Measurements from ENCODE around the gene CCDC190. TPM values are rescaled to one million over a fixed set of nuclear protein-coding genes. Genes with fewer than 3 reads are reported as not detected.

CCDC190 gene
- 1 to 10 TPM; 1.5 to 5.8 TPM for polyA plus RNA-seq

GRCh38 chr1:162861101-162861500 is at the start of gene CCDC190:
Gene CCDC190 (minus strand): TSS chr1:162861175. CDS start chr1:162859646, 1,529 bp downstream.
- H3K4me1 ChIP-seq (ENCODE audit: control insufficient read depth in 2 of 2, insufficient read depth in 2 of 2, low read length in 1 of 2): no peaks in the 10 kb centered on the region
- no peak within 1 kb of the TSS for H3K4me3 ChIP-seq (ENCODE audit: low read depth in 1 of 2, low read length in 2 of 2)
- H3K9me3 ChIP-seq (ENCODE audit: control insufficient read depth in 2 of 2, insufficient read depth in 1 of 2, low read depth in 1 of 2, low read length in 1 of 2): no peaks in the 10 kb centered on the region
- no peak within 1 kb of the TSS for H3K27ac ChIP-seq (ENCODE audit: low read depth in 2 of 2, low read length in 1 of 2)
- no peaks in the 10 kb centered on the region for H3K27me3 ChIP-seq (ENCODE audit: control insufficient read depth in 1 of 2, insufficient read depth in 2 of 2, low read length in 2 of 2)
- H3K36me3 ChIP-seq (ENCODE audit: control insufficient read depth in 2 of 2, insufficient read depth in 2 of 2, low read length in 1 of 2): no peaks in the 10 kb centered on the region
- 64 to 65% methylated on average over 4 of the region's 4 CpGs for WGBS, 2 donors

- H3K4me1 ChIP-seq (ENCODE audit: control insufficient read depth in 2 of 2, insufficient read depth in 2 of 2, low read length in 1 of 2): peaks cover 0 to under 1% of the 10 kb centered on the region in 2 donors
- no peaks in the 10 kb centered on the region for H3K27me3 ChIP-seq (ENCODE audit: control insufficient read depth in 1 of 2, insufficient read depth in 2 of 2, low read length in 2 of 2)
- H3K36me3 ChIP-seq (ENCODE audit: control insufficient read depth in 2 of 2, insufficient read depth in 2 of 2, low read length in 1 of 2): no peaks in the 10 kb centered on the region
- H3K27ac ChIP-seq (ENCODE audit: low read depth in 2 of 2, low read length in 1 of 2): no peak overlapping the region
- H3K9me3 ChIP-seq (ENCODE audit: control insufficient read depth in 2 of 2, insufficient read depth in 1 of 2, low read depth in 1 of 2, low read length in 1 of 2): no peaks in the 10 kb centered on the region
- 87 to 90% methylated on average over 2 of the region's 2 CpGs for WGBS, 2 donors
- no peak overlapping the region for H3K4me3 ChIP-seq (ENCODE audit: low read depth in 1 of 2, low read length in 2 of 2)
These were observed 49.2 kb upstream of the CCDC190 start for GRCh38 chr1:162910161-162910560.

GRCh38 chr1:162908780-162909179 is 47.8 kb upstream of the CCDC190 start:
- Histone ChIP-seq H3K36me3 (ENCODE audit: control insufficient read depth in 2 of 2, insufficient read depth in 2 of 2, low read length in 1 of 2) (no peaks in the 10 kb centered on the region), H3K4me1 (ENCODE audit: control insufficient read depth in 2 of 2, insufficient read depth in 2 of 2, low read length in 1 of 2) (peaks cover 0 to 4% of the 10 kb centered on the region in 2 donors), H3K27ac (ENCODE audit: low read depth in 2 of 2, low read length in 1 of 2) (no peak overlapping the region), H3K27me3 (ENCODE audit: control insufficient read depth in 1 of 2, insufficient read depth in 2 of 2, low read length in 2 of 2) (no peaks in the 10 kb centered on the region), H3K4me3 (ENCODE audit: low read depth in 1 of 2, low read length in 2 of 2) (no peak overlapping the region), H3K9me3 (ENCODE audit: control insufficient read depth in 2 of 2, insufficient read depth in 1 of 2, low read depth in 1 of 2, low read length in 1 of 2) (no peaks in the 10 kb centered on the region)
- WGBS, 2 donors: 47 to 48% methylated on average over 2 of the region's 2 CpGs

- H3K27ac ChIP-seq (ENCODE audit: low read depth in 2 of 2, low read length in 1 of 2): no peak overlapping the region
- H3K4me3 ChIP-seq (ENCODE audit: low read depth in 1 of 2, low read length in 2 of 2): no peak overlapping the region
- 64 to 68% methylated on average over 2 of the region's 2 CpGs for WGBS, 2 donors
- peaks cover 0 to 4% of the 10 kb centered on the region in 2 donors for H3K4me1 ChIP-seq (ENCODE audit: control insufficient read depth in 2 of 2, insufficient read depth in 2 of 2, low read length in 1 of 2)
- no peaks in the 10 kb centered on the region for H3K9me3 ChIP-seq (ENCODE audit: control insufficient read depth in 2 of 2, insufficient read depth in 1 of 2, low read depth in 1 of 2, low read length in 1 of 2)
- no peaks in the 10 kb centered on the region for H3K36me3 ChIP-seq (ENCODE audit: control insufficient read depth in 2 of 2, insufficient read depth in 2 of 2, low read length in 1 of 2)
- H3K27me3 ChIP-seq (ENCODE audit: control insufficient read depth in 1 of 2, insufficient read depth in 2 of 2, low read length in 2 of 2): no peaks in the 10 kb centered on the region
These were observed 47.3 kb upstream of the CCDC190 start for GRCh38 chr1:162908236-162908635.

- H3K9me3 ChIP-seq (ENCODE audit: control insufficient read depth in 2 of 2, insufficient read depth in 1 of 2, low read depth in 1 of 2, low read length in 1 of 2): no peaks in the 10 kb centered on the region
- H3K4me3 ChIP-seq (ENCODE audit: low read depth in 1 of 2, low read length in 2 of 2): no peak overlapping the region
- H3K4me1 ChIP-seq (ENCODE audit: control insufficient read depth in 2 of 2, insufficient read depth in 2 of 2, low read length in 1 of 2): peaks cover 0 to 4% of the 10 kb centered on the region in 2 donors
- 63 to 65% methylated on average over 2 of the region's 2 CpGs for WGBS, 2 donors
- no peaks in the 10 kb centered on the region for H3K36me3 ChIP-seq (ENCODE audit: control insufficient read depth in 2 of 2, insufficient read depth in 2 of 2, low read length in 1 of 2)
- H3K27me3 ChIP-seq (ENCODE audit: control insufficient read depth in 1 of 2, insufficient read depth in 2 of 2, low read length in 2 of 2): no peaks in the 10 kb centered on the region
- H3K27ac ChIP-seq (ENCODE audit: low read depth in 2 of 2, low read length in 1 of 2): no peak overlapping the region
These were observed 45.5 kb upstream of the CCDC190 start for GRCh38 chr1:162906485-162906884.

- H3K27ac ChIP-seq (ENCODE audit: low read depth in 2 of 2, low read length in 1 of 2): peak overlapping the region; percentile 57 to 72
- no peaks in the 10 kb centered on the region for H3K27me3 ChIP-seq (ENCODE audit: control insufficient read depth in 1 of 2, insufficient read depth in 2 of 2, low read length in 2 of 2)
- H3K36me3 ChIP-seq (ENCODE audit: control insufficient read depth in 2 of 2, insufficient read depth in 2 of 2, low read length in 1 of 2): no peaks in the 10 kb centered on the region
- H3K9me3 ChIP-seq (ENCODE audit: control insufficient read depth in 2 of 2, insufficient read depth in 1 of 2, low read depth in 1 of 2, low read length in 1 of 2): no peaks in the 10 kb centered on the region
- peaks cover 0 to 4% of the 10 kb centered on the region in 2 donors for H3K4me1 ChIP-seq (ENCODE audit: control insufficient read depth in 2 of 2, insufficient read depth in 2 of 2, low read length in 1 of 2)
- no peak overlapping the region for H3K4me3 ChIP-seq (ENCODE audit: low read depth in 1 of 2, low read length in 2 of 2)
- WGBS, 2 donors: 62 to 77% methylated on average over 1 of the region's 1 CpG
These were observed 44.5 kb upstream of the CCDC190 start for GRCh38 chr1:162905174-162906158.

GRCh38 chr1:162904579-162904978 is 43.6 kb upstream of the CCDC190 start:
- H3K27ac ChIP-seq (ENCODE audit: low read depth in 2 of 2, low read length in 1 of 2): peak overlapping the region; percentile 5 to 72
- H3K36me3 ChIP-seq (ENCODE audit: control insufficient read depth in 2 of 2, insufficient read depth in 2 of 2, low read length in 1 of 2): no peaks in the 10 kb centered on the region
- H3K9me3 ChIP-seq (ENCODE audit: control insufficient read depth in 2 of 2, insufficient read depth in 1 of 2, low read depth in 1 of 2, low read length in 1 of 2): no peaks in the 10 kb centered on the region
- peaks cover 0 to 4% of the 10 kb centered on the region in 2 donors for H3K4me1 ChIP-seq (ENCODE audit: control insufficient read depth in 2 of 2, insufficient read depth in 2 of 2, low read length in 1 of 2)
- H3K4me3 ChIP-seq (ENCODE audit: low read depth in 1 of 2, low read length in 2 of 2): no peak overlapping the region
- H3K27me3 ChIP-seq (ENCODE audit: control insufficient read depth in 1 of 2, insufficient read depth in 2 of 2, low read length in 2 of 2): no peaks in the 10 kb centered on the region
- 57 to 62% methylated on average over 4 of the region's 4 CpGs for WGBS, 2 donors

GRCh38 chr1:162904023-162904422 is 43.0 kb upstream of the CCDC190 start:
- 89% methylated on average over 3 of the region's 3 CpGs for WGBS, 2 donors
- Histone ChIP-seq H3K27ac (ENCODE audit: low read depth in 2 of 2, low read length in 1 of 2) (no peak overlapping the region), H3K27me3 (ENCODE audit: control insufficient read depth in 1 of 2, insufficient read depth in 2 of 2, low read length in 2 of 2) (no peaks in the 10 kb centered on the region), H3K4me1 (ENCODE audit: control insufficient read depth in 2 of 2, insufficient read depth in 2 of 2, low read length in 1 of 2) (peaks cover 0 to 4% of the 10 kb centered on the region in 2 donors), H3K9me3 (ENCODE audit: control insufficient read depth in 2 of 2, insufficient read depth in 1 of 2, low read depth in 1 of 2, low read length in 1 of 2) (no peaks in the 10 kb centered on the region), H3K4me3 (ENCODE audit: low read depth in 1 of 2, low read length in 2 of 2) (no peak overlapping the region), H3K36me3 (ENCODE audit: control insufficient read depth in 2 of 2, insufficient read depth in 2 of 2, low read length in 1 of 2) (no peaks in the 10 kb centered on the region)

GRCh38 chr1:162903246-162903645 is 42.3 kb upstream of the CCDC190 start:
- H3K27ac ChIP-seq (ENCODE audit: low read depth in 2 of 2, low read length in 1 of 2): peak overlapping the region in 1 of 2 donors; percentile 15
- 72 to 82% methylated on average over 4 of the region's 4 CpGs for WGBS, 2 donors
- no peaks in the 10 kb centered on the region for H3K9me3 ChIP-seq (ENCODE audit: control insufficient read depth in 2 of 2, insufficient read depth in 1 of 2, low read depth in 1 of 2, low read length in 1 of 2)
- no peaks in the 10 kb centered on the region for H3K27me3 ChIP-seq (ENCODE audit: control insufficient read depth in 1 of 2, insufficient read depth in 2 of 2, low read length in 2 of 2)
- no peaks in the 10 kb centered on the region for H3K36me3 ChIP-seq (ENCODE audit: control insufficient read depth in 2 of 2, insufficient read depth in 2 of 2, low read length in 1 of 2)
- H3K4me1 ChIP-seq (ENCODE audit: control insufficient read depth in 2 of 2, insufficient read depth in 2 of 2, low read length in 1 of 2): peaks cover 0 to 4% of the 10 kb centered on the region in 2 donors
- no peak overlapping the region for H3K4me3 ChIP-seq (ENCODE audit: low read depth in 1 of 2, low read length in 2 of 2)

Measured in esophagus (tissue), 2 donors.